ENCODE measurements around the gene PON2. TPM values are rescaled to one million over a fixed set of nuclear protein-coding genes. Genes with fewer than 3 reads are reported as not detected.

Gene PON2
- total and polyA plus RNA-seq, 2 of the 13 experiments (the other 11 are each of a cell fraction or from before 2014, with no cell fraction given): 202 to 217 TPM

DNA sequence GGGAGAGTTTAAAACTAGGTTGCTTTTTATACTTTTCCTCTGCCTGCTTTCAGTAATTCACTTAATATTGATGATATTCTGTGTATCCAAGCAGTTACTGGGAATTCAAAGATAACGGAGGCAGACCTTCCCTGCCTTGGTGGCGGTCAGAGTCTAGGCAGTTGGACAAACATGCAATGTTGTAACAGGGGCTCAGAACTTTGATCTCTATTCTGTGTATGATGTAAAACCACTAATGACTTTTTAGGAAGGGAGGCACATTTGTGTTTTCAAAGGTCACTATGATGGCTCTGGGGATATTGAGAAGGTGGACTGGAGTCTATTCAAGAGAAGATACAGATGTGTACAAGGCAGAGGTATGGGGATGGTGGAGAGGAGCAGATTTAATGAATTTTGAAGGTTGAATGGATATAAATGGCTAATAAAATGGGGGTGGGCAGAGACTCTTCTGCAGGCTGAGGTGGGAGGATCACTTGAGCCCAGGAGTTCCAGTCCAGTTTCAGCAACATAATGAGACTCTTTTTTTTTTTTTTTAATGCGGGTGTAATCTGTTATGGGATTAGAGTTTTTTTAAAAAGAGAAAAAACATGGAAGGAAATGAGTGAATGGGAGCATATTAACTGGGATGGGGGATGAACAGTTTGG is 5.7 kb upstream of the PON2 start (continued):
- TF ChIP-seq, protein P1, sequence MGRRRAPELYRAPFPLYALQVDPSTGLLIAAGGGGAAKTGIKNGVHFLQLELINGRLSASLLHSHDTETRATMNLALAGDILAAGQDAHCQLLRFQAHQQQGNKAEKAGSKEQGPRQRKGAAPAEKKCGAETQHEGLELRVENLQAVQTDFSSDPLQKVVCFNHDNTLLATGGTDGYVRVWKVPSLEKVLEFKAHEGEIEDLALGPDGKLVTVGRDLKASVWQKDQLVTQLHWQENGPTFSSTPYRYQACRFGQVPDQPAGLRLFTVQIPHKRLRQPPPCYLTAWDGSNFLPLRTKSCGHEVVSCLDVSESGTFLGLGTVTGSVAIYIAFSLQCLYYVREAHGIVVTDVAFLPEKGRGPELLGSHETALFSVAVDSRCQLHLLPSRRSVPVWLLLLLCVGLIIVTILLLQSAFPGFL (CRISPR knock-in tag; IDR thresholded peaks at IDR 0.05): no peak
- TF ChIP-seq ZSCAN25 (CRISPR knock-in tag; IDR thresholded peaks at IDR 0.05): peak; percentile 65; the same call in 1 of the 2 replicates
- no peak for TF ChIP-seq ZNF790 (CRISPR knock-in tag; IDR thresholded peaks at IDR 0.05; ENCODE audit: borderline replicate concordance)
- TF ChIP-seq, protein P2, sequence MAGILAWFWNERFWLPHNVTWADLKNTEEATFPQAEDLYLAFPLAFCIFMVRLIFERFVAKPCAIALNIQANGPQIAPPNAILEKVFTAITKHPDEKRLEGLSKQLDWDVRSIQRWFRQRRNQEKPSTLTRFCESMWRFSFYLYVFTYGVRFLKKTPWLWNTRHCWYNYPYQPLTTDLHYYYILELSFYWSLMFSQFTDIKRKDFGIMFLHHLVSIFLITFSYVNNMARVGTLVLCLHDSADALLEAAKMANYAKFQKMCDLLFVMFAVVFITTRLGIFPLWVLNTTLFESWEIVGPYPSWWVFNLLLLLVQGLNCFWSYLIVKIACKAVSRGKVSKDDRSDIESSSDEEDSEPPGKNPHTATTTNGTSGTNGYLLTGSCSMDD (CRISPR knock-in tag; IDR thresholded peaks at IDR 0.05): no peak
- no peak for TF ChIP-seq SUZ12 (IDR thresholded peaks at IDR 0.05; ENCODE audit: low read depth, low read length)
- no peak for TF ChIP-seq ZNF703 (CRISPR knock-in tag; IDR thresholded peaks at IDR 0.05; ENCODE audit: borderline replicate concordance)
- TF ChIP-seq, protein P3, sequence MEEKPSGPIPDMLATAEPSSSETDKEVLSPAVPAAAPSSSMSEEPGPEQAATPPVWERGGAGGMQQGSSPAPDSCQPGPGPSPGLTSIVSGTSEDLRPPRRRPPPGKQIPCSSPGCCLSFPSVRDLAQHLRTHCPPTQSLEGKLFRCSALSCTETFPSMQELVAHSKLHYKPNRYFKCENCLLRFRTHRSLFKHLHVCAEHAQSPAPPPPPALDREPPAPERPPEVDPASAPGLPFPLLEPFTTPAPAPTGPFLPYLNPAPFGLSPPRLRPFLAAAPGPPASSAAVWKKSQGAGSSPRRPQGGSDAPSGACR (CRISPR knock-in tag; IDR thresholded peaks at IDR 0.05): no peak
- no peak for TF ChIP-seq ZNF839 (CRISPR knock-in tag; IDR thresholded peaks at IDR 0.05; ENCODE audit: borderline replicate concordance)
- no peak for TF ChIP-seq PHB2 (IDR thresholded peaks at IDR 0.05; ENCODE audit: partially characterized antibody)
- peak; percentile 85 for TF ChIP-seq ZBTB21 (CRISPR knock-in tag; IDR thresholded peaks at IDR 0.05)
- TF ChIP-seq NFRKB (IDR thresholded peaks at IDR 0.05): no peak
- no peak for TF ChIP-seq NFKB2 (CRISPR knock-in tag; IDR thresholded peaks at IDR 0.05; ENCODE audit: borderline replicate concordance)
- TF ChIP-seq ZNF83 (CRISPR knock-in tag; IDR thresholded peaks at IDR 0.05; ENCODE audit: borderline replicate concordance): no peak
- TF ChIP-seq ZNF746 (CRISPR knock-in tag; IDR thresholded peaks at IDR 0.05): peak; percentile 26; the same call in 1 of the 2 replicates
- TF ChIP-seq SRF (IDR thresholded peaks at IDR 0.05; ENCODE audit: low read depth, low read length): 0 out of 2 replicates have a peak, but pooled peaks have one; percentile 32
- TF ChIP-seq, protein P4, sequence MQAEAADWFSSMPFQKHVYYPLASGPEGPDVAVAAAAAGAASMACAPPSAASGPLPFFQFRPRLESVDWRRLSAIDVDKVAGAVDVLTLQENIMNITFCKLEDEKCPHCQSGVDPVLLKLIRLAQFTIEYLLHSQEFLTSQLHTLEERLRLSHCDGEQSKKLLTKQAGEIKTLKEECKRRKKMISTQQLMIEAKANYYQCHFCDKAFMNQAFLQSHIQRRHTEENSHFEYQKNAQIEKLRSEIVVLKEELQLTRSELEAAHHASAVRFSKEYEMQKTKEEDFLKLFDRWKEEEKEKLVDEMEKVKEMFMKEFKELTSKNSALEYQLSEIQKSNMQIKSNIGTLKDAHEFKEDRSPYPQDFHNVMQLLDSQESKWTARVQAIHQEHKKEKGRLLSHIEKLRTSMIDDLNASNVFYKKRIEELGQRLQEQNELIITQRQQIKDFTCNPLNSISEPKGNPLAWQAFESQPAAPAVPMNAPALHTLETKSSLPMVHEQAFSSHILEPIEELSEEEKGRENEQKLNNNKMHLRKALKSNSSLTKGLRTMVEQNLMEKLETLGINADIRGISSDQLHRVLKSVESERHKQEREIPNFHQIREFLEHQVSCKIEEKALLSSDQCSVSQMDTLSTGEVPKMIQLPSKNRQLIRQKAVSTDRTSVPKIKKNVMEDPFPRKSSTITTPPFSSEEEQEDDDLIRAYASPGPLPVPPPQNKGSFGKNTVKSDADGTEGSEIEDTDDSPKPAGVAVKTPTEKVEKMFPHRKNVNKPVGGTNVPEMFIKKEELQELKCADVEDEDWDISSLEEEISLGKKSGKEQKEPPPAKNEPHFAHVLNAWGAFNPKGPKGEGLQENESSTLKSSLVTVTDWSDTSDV (CRISPR knock-in tag; IDR thresholded peaks at IDR 0.05): no peak
- TF ChIP-seq, protein P5, sequence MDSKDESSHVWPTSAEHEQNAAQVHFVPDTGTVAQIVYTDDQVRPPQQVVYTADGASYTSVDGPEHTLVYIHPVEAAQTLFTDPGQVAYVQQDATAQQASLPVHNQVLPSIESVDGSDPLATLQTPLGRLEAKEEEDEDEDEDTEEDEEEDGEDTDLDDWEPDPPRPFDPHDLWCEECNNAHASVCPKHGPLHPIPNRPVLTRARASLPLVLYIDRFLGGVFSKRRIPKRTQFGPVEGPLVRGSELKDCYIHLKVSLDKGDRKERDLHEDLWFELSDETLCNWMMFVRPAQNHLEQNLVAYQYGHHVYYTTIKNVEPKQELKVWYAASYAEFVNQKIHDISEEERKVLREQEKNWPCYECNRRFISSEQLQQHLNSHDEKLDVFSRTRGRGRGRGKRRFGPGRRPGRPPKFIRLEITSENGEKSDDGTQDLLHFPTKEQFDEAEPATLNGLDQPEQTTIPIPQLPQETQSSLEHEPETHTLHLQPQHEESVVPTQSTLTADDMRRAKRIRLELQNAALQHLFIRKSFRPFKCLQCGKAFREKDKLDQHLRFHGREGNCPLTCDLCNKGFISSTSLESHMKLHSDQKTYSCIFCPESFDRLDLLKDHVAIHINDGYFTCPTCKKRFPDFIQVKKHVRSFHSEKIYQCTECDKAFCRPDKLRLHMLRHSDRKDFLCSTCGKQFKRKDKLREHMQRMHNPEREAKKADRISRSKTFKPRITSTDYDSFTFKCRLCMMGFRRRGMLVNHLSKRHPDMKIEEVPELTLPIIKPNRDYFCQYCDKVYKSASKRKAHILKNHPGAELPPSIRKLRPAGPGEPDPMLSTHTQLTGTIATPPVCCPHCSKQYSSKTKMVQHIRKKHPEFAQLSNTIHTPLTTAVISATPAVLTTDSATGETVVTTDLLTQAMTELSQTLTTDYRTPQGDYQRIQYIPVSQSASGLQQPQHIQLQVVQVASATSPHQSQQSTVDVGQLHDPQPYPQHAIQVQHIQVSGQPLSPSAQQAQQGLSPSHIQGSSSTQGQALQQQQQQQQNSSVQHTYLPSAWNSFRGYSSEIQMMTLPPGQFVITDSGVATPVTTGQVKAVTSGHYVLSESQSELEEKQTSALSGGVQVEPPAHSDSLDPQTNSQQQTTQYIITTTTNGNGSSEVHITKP (CRISPR knock-in tag; IDR thresholded peaks at IDR 0.05; ENCODE audit: low read depth): 0 out of 2 replicates have a peak, but pooled peaks have one; percentile 30
- peak; percentile 35; the same call in 1 of the 2 replicates for TF ChIP-seq KLF6 (CRISPR knock-in tag; IDR thresholded peaks at IDR 0.05)
- peak; percentile 76; the same call in 1 of the 2 replicates for TF ChIP-seq ZFP1 (CRISPR knock-in tag; IDR thresholded peaks at IDR 0.05)
- TF ChIP-seq NKX3-1 (CRISPR knock-in tag; IDR thresholded peaks at IDR 0.05): peak; percentile 35; the same call in 1 of the 2 replicates
- peak; percentile 52; the same call in 1 of the 2 replicates for TF ChIP-seq ZNF792 (CRISPR knock-in tag; IDR thresholded peaks at IDR 0.05)
- TF ChIP-seq YEATS4 (CRISPR knock-in tag; IDR thresholded peaks at IDR 0.05; ENCODE audit: borderline replicate concordance): peak; percentile 56; the same call in 1 of the 2 replicates

All from HepG2 (cell line).